HG03354 (cell line): Measurements from ENCODE around the gene CYP3A4.
"Not testable (repeated sequence)": the region's sequence is repeated elsewhere in the genome, so short reads cannot be mapped to it uniquely, and the experiment has no call there.

Experiments used
- ATAC-seq: cut with Tn5 transposase; IDR thresholded peaks from one replicate; pipeline ENCODE4 v1.9.1; 2021; ENCODE audit warnings: mild to moderate bottlenecking; ENCODE audit not compliant: unreplicated experiment, poor library complexity, severe bottlenecking

Gene CYP3A4

GRCh38 chr7:99784007-99784406, at the start of gene CYP3A4:
TSS of gene CYP3A4 (minus strand) at chr7:99784184. CDS start at chr7:99784081, 103 bp downstream.
- no peak for ATAC-seq

GRCh38 chr7:99833289-99833877, 49.4 kb upstream of the CYP3A4 start:
- no peak for ATAC-seq

DNA sequence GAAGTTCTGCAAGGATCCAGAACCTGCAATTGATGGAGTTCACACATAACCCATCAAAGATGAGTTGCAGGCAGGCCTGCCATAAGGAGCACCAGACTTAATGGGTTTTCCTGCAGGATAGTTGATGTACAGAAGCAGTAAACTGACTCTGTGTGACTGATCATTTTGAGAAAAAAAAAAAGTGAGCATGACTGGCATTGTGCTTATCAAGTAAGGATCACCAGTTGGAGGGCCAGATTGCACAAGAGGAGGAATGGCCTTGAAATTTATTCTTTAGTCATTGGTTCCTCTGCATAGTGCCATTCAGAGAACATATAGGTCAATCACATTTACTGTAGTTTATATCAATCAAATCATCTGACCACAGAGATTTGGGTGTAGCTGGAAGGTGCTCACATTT, 47.6 kb upstream of the CYP3A4 start:
- ATAC-seq = no peak

GRCh38 chr7:99829524-99830160, 45.7 kb upstream of the CYP3A4 start:
- ATAC-seq = no peak

DNA sequence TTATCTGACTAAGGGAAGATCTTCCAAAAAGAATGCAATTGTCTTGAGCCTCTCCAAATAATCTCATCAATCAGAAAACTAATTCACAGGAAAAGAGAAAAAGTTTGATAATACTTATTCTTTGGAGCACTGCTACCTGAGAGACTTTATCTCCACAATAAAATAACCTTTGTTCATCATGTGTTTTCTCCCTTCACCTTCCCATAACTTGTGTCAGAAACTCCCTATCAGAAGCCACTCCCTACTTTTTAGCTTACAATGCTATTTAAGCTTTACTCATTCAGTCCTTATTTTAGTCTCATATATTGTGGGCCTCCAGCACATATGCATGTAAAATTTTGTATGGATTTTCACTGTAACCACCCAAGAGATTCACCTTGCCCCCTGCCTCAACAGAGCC, 44.8 kb upstream of the CYP3A4 start:
- ATAC-seq = no peak

DNA sequence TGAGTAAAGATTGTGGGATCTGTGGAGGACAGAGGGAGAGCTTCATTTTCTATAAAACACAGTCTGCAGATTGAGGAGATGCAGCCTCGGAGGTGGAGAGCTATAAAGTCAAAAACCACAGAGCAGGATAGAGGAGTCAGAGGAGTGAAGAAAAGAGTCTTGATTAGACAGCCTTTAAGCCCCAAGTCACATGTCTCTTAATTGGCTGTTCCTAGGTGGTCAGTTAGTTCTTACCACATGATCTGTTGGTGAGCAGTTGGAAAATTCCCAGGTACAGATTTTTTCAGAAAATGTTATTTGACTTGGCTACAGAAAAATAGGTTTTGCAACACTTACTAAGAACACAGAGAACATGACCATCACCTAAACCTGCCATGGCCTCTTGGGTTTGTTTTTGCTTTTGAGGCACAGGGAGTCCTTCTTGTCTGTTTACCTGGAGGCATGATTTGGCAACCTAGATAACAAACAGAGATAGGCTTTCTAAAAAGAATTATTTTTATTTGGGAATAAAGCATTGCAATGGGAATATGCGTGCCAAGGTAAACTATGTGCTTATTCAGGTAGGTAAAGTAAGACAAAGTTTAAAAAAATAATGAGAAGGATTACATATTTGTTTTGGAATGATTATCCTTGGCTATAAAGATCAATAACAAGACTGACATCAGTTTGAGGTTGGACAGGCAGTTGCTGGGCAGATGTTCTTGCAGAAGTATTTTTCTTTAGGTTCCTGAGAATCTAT, 43.2 kb upstream of the CYP3A4 start:
- no peak for ATAC-seq

DNA sequence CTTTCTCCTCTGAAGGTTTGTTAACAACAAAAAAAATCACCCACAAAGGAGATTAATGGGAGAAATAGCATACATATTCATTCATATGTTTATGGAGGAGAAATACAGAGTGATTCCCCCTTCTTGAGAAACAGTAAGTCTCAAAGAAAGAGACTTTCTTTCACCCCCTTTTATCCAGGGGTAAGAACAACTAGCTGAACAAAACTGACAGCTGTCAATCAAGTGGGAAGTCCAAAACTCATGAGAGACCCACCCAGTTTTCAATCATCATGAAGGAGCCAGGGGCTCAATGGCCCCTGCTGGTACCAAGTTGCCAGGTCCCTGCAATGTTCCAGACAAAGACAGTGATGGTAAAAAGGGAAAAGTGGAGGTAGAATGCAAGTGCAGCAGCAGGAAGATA, 41.9 kb upstream of the CYP3A4 start:
- ATAC-seq = no peak

GRCh38 chr7:99825452-99825851, 41.5 kb upstream of the CYP3A4 start:
- ATAC-seq = no peak

DNA sequence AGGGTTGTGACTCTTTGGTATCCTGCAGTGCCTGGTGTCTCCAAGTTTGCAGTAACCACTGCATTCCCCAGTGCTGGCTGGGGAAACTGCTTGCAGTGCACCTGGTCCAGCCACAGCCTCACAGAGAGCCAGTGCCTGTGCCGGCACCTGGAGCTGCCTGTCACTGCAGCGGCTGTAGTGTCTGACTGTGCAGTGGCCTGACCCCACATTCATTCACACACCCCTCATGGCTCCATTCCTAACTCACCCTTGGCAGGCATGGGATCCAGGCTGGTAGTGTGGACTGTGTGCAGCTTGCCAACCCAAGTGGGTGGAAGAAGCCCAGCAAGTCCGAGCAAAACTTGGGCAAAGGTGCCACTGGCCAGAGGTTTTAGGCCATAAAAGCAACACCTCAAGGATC, 40.1 kb upstream of the CYP3A4 start:
- ATAC-seq = no peak

- no peak for ATAC-seq
Measured at GRCh38 chr7:99822731-99823718, 39.0 kb upstream of the CYP3A4 start.

DNA sequence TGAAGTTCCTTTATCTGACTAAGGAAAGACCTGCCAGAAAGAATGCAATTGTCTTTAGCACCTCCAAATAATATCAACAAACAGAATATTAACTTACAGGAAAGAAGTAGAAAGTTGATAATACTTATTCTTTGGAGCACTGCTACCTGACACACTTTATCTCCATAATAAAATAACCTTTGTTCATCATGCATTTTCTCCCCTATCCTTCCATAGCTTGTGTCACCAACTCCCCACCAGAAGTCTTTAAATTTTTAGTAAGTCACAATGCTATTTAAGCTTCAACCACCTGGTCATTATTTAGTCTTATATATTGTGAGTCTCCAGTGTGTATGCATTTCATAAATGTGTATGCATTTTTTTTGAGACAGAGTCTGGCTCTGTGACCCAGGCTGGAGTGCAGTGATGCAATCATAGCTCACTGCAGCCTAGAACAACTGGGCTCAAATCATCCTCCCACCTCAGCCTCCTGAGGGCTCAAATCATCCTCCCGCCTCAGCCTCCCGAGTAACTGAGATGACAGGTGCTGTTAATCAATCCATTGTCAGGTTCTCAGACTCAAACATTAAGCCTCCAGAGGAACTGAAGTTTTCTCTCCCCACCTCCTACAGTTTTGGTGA, 36.5 kb upstream of the CYP3A4 start:
- no peak for ATAC-seq

DNA sequence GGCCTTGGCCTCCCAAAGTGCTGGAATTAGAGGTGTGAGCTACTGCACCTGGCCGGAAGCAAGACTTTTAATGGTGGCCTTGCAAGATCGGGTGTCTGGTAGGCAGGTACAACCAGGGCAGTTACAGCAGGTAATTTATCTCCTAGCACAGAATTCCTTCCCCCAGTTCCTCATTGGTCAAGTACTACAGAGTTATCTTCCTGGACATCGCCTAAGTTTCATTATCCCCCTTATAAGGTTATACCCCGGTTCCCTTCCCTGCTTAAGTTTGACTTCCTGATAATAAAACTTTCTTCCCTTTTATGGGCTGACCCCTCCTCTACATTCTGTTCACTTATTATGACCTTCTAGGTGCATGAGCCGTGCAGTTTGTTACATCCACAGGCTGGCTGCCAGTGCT, 24.8 kb upstream of the CYP3A4 start:
- no peak for ATAC-seq

GRCh38 chr7:99806839-99807478, 23.0 kb upstream of the CYP3A4 start:
- no peak for ATAC-seq

- no peak for ATAC-seq
Measured at GRCh38 chr7:99805641-99806040, 21.7 kb upstream of the CYP3A4 start.

DNA sequence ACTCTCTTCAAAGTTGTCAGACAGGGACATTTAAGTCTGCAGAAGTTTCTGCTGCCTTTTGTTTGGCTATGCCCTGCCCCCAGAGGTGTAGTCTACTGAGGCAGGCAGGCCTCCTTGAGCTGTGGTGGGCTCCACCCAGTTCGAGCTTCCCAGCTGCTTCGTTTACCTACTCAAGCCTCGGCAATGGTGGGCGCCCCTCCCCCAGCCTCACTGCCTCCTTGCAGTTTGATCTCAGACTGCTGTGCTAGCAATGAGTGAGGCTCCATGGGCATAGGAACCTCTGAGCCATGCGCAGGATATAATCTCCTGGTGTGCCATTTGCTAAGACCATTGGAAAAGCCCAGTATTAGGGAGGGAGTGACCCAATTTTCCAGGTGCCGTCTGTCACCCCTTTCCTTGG, 19.1 kb upstream of the CYP3A4 start:
- not testable (repeated sequence) for ATAC-seq

GRCh38 chr7:99801407-99801806, 17.4 kb upstream of the CYP3A4 start:
- ATAC-seq = not testable (repeated sequence)

GRCh38 chr7:99798972-99799371, 15.0 kb upstream of the CYP3A4 start:
- no peak for ATAC-seq

DNA sequence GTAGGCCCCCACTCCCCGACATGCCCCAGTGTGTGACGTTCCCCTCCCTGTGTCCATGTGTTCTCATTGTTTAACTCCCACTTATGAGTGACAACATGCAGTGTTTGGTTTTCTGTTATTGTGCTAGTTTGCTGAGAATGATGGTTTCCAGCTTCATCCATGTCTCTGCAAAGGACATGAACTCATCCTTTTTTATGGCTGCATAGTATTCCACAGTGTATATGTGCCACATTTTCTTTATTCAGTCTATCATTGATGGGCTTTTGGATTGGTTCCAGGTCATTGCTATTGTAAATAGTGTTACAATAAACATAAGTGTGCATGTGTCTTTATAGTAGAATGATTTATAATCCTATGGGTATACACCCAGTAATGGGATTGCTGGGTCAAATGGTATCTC, 11.9 kb upstream of the CYP3A4 start:
- ATAC-seq = not testable (repeated sequence)
